22Rv1 (cell line): ENCODE measurements around the gene NR5A1.

Experiments
- H3K27ac ChIP-seq: fragments of 450-650 bp; 2 replicates; pipeline ENCODE4 v1.5.1; 2017
- ZFX ChIP-seq: fragments of 450-650 bp; IDR thresholded peaks from 2 replicates; pipeline ENCODE4 v1.6.1; 2017; ENCODE audit warnings: antibody characterized with exemption, borderline replicate concordance
- TF ChIP-seq, protein P1 (sequence below): fragments of 450-650 bp; IDR thresholded peaks from 2 replicates; pipeline ENCODE4 v1.5.1; 2017; ENCODE audit warnings: mild to moderate bottlenecking

The NR5A1 gene

DNA sequence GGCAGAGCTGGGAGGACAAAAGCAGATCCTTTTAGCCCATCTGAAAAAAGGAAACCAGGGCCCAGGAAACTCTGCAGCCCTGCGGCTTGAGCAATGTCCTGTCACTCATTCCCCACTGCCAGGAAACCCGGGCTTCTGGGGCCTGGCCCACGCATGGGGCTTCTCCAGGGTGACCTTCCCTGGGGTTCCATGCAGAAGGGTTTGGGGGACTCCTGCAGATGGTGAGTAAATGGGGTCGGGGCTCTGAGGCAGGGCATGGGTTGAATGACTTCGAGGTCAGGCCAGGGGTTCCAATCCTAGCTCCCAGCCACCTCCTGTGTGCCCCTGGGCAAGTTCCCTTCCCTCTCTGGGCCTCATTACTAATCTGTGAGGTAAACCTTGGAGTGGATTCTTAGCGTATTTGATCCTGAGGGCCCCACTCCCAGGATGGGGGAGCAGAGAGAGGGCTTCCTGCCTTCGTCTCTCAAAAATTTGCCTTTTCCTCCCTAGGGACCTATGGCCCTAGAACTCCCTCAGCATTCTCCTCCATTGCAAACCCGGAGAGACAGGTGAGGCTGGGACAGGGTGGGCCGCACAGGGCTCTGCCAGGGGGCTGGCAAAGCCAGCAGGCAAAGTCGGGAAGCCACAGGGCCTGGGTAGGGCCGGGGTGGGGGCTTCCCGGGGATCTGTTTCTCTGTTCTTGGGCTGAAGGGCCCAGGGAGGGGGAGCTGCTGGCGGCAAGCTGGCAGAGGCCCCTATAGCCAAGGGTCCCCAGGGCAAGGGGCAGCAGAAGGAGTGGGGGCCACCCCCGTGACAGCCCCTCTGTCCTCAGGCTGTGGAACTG, 31.1 kb downstream of the NR5A1 start:
- no peak overlapping the region for H3K27ac ChIP-seq
- TF ChIP-seq ZFX = no peak
- TF ChIP-seq, protein P1, sequence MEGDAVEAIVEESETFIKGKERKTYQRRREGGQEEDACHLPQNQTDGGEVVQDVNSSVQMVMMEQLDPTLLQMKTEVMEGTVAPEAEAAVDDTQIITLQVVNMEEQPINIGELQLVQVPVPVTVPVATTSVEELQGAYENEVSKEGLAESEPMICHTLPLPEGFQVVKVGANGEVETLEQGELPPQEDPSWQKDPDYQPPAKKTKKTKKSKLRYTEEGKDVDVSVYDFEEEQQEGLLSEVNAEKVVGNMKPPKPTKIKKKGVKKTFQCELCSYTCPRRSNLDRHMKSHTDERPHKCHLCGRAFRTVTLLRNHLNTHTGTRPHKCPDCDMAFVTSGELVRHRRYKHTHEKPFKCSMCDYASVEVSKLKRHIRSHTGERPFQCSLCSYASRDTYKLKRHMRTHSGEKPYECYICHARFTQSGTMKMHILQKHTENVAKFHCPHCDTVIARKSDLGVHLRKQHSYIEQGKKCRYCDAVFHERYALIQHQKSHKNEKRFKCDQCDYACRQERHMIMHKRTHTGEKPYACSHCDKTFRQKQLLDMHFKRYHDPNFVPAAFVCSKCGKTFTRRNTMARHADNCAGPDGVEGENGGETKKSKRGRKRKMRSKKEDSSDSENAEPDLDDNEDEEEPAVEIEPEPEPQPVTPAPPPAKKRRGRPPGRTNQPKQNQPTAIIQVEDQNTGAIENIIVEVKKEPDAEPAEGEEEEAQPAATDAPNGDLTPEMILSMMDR = no peak

DNA sequence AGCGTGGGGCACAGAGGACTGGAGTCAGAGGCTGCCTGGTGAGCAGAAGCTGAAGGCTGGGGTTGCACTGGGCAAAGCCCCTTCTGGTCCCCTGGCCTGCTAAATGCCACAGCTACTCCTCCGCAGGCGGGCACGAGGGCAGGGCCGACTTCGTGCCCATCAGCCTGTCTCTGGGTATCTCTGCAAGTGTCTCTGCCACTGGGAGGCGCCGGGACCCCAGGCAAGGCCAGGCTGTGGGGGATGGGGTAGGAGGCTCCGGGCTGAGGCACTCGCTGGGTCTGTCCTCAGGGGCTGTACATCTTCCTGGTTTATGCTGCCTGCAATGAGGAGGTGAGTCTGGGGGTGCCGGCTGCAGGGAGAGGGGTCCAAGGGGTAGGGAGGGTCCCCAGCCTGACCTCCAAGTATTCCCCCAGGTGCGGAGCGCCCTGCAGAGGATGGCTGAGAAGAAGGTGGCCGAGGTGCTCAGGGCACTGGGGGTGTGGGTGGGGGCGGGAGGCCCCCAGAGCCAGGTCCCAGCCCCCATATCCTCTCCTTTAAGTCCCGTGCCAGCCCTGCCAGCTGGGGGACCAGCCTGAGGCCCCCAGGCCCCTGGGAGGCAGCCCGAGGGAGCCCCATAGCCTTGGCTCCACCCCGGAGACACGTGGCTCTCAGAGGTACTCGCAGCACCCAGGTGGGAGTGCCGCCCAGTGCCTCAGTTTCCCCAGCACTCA, 31.9 kb downstream of the NR5A1 start:
- no peak overlapping the region for H3K27ac ChIP-seq
- TF ChIP-seq, protein P1 = no peak
- no peak for TF ChIP-seq ZFX

DNA sequence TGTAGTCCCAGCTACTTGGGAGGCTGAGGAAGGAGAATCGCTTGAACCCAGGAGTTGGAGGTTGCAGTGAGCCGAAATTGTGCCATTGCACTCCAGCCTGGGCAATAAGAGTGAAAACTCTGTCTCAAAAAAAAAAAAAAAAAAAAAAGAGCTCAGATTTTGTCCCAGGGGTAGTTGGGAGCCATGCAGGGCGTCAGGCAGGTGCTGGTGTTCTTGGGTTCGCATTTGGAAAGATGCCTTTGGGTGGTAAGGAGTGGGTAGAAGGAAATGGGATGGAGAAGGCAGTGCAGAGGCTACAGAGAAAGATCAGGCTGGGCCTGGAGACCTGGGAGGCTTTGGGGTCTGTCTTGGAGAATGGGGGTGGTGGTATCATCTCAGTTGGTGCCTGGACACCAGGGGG, 33.0 kb downstream of the NR5A1 start:
- H3K27ac ChIP-seq = no peak overlapping the region
- TF ChIP-seq, protein P1 = no peak
- TF ChIP-seq ZFX = no peak

DNA sequence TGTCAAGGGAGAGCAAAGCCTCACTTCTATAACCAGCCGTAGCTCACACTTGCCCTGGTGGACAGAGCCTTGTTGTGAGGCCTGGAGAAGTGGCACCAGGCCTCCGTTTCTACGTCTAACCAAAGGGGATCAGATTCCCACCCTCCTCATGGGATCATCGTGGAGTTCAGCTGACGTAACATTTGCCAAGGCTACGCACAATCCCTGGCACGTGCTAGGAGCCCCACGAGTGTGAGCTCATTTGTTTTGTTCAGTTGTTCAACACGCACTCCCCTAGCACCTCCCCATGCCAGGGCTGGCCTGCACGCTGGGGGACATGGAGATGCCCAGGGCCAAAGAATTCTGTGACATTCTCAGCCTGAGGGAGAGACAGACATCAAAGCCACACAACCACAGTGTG, 33.9 kb downstream of the NR5A1 start:
- H3K27ac ChIP-seq = no peak overlapping the region
- no peak for TF ChIP-seq ZFX
- TF ChIP-seq, protein P1 = no peak

DNA sequence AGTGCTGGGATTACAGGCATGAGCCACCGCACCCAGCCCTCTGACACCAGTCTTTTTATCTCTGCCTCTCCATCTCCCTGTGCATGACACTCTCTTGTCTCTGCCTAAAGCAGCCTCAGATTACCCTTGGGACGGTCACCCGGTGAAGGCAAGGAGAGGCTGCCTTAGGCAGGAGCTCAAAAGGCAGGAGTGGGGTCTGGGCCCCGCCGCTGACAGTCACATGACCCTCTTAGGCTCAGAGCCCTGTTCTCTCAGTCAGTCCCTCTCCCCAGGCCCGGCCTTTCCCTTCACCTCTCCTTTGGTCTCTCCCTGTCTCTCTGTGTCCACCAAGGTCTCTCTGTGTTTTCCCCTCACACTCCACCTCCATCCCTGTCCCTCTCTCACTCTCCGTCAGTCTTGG, 34.4 kb downstream of the NR5A1 start:
- H3K27ac ChIP-seq = no peak overlapping the region
- TF ChIP-seq, protein P1 = no peak
- TF ChIP-seq ZFX = no peak

DNA sequence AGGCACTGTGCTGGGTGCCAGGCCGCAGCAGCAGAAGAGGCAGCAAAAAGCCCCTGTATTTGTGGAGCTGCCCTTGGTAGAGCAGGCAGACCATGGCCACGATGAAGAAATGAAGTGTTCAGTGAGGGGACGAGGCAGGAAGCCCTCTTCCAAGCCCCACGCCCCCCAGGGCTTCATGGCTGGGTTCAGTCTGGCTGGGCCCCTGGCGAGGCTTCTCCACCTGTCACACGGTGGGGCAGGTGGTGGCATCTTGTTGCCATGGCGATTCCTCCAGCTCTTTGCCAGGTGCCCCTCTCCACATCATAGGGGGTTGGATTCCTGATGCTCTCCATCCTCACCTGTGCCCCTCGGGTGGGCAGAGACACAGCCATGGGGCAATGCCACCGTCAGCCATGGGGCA, 35.4 kb downstream of the NR5A1 start:
- TF ChIP-seq ZFX = no peak
- TF ChIP-seq, protein P1 = no peak
- H3K27ac ChIP-seq = no peak overlapping the region

DNA sequence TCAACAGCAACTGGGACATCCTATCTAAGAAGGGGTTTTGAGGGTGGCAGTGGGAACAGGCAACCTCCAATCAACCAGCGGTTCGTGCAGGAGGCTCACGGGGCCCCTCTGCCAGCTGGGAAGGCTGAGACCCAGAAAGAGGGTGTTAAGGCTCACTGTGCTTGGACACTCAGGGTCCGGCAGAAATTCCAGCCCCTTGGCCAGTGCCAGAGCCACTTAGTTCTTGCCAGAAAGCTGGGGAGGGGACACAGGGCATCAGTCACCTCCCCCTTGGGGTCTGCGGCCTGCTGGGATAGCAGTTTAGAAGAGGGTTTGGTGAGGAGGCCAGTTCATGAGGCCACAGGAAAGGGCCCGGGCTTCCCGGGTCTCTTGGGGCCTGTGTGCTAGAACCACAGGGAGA, 36.5 kb downstream of the NR5A1 start:
- TF ChIP-seq, protein P1 = no peak
- no peak for TF ChIP-seq ZFX
- H3K27ac ChIP-seq = no peak overlapping the region
